ENCODE data around the gene IGSF8. TPM values are rescaled to one million over a fixed set of nuclear protein-coding genes. Genes with fewer than 3 reads are reported as not detected.

Gene IGSF8
- total and polyA plus RNA-seq, 2 of the 8 experiments (the other 6 are each of a cell fraction or from before 2014, with no cell fraction given), result 69.6 to 132 TPM

DNA sequence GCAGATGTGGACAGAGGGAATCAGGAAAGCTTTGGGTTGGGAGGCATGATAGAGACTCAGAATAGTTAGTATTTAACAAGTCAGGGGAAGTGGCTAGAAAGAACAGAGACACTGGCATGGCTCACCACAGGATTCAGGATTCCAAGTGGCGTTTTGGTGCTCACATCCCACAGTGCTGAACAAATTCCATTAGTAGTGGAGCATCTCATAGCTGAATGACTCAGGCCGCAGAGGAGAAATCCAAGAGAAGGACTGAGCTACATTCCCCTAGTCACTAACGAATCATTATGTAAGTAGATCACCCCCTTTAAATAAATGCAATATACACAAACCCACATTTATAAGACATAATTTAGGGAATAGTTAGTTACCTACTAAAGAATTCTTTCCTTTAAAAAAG, 22.1 kb downstream of the IGSF8 start:
- Histone ChIP-seq H3K79me1 (ENCODE audit: low read depth, low read length) (no peaks in the 10 kb centered on the region), H4K91ac (replicated peaks; ENCODE audit: insufficient read length, low read length) (no peak overlapping the region), H2BK15ac (ENCODE audit: low read length) (no peak overlapping the region; the same call in 1 of the 2 replicates), H3K27me3 (replicated peaks in 1 of 4; ENCODE audit: control insufficient read depth in 3 of 4, extremely low read depth in 1 of 4, insufficient read depth in 3 of 4, low read length in 3 of 4) (peaks cover 0 to 21% (median 10%) of the 10 kb centered on the region in 4 experiments; a peak in 4 of 7 replicates), H3K14ac (ENCODE audit: insufficient read length) (no peak overlapping the region), H3K9me3 (ENCODE audit: insufficient read depth in 2 of 2, low read depth in 1 of 2, low read length in 1 of 2) (no peaks in the 10 kb centered on the region), H2BK5ac (ENCODE audit: low read depth, low read length) (no peak overlapping the region), H3K9ac (replicated peaks in 1 of 4; ENCODE audit: extremely low read depth in 1 of 4, low read depth in 3 of 4, low read length in 3 of 4) (no peak overlapping the region), H4K5ac (ENCODE audit: insufficient read length, low read depth, low read length) (no peak overlapping the region), H3K27ac (ENCODE audit: low read depth, low read length) (no peak overlapping the region), H3K23ac (ENCODE audit: insufficient read length) (no peak overlapping the region), H3K79me2 (ENCODE audit: control insufficient read depth in 1 of 2, insufficient read depth in 2 of 2, low read length in 2 of 2) (no peaks in the 10 kb centered on the region), H3K4me3 (ENCODE audit: extremely low read depth in 1 of 4, insufficient read depth in 2 of 4, low read depth in 3 of 4, low read length in 4 of 4) (no peak overlapping the region), H3K18ac (ENCODE audit: extremely low read depth, low read length) (no peak overlapping the region), H3K4ac (replicated peaks; ENCODE audit: insufficient read length, low read depth, low read length) (no peak overlapping the region), H3K4me1 (replicated peaks in 1 of 4; ENCODE audit: control insufficient read depth in 3 of 4, insufficient read depth in 4 of 4, low read length in 3 of 4) (no peaks in the 10 kb centered on the region), H2AFZ (ENCODE audit: low read length) (no peak overlapping the region), H3K23me2 (ENCODE audit: low read depth, low read length) (no peaks in the 10 kb centered on the region), H2BK20ac (ENCODE audit: low read length) (no peak overlapping the region), H2BK120ac (replicated peaks; ENCODE audit: low read depth, low read length) (no peak overlapping the region), H2BK12ac (ENCODE audit: low read depth, low read length) (no peak overlapping the region), H3K36me3 (ENCODE audit: control insufficient read depth in 2 of 4, insufficient read depth in 4 of 4, low read length in 3 of 4) (no peaks in the 10 kb centered on the region), H3K56ac (replicated peaks; ENCODE audit: insufficient read length, low read depth, low read length) (no peak overlapping the region), H2AK5ac (ENCODE audit: low read depth, low read length) (no peak overlapping the region), H4K8ac (ENCODE audit: extremely low read depth, insufficient read depth, low read length) (no peak overlapping the region), H4K20me1 (replicated peaks in 1 of 2; ENCODE audit: control insufficient read depth in 1 of 2, insufficient read depth in 2 of 2, low read length in 2 of 2) (no peaks in the 10 kb centered on the region), H3K4me2 (ENCODE audit: insufficient read depth in 1 of 2, low read depth in 2 of 2, low read length in 2 of 2) (no peak overlapping the region)
- FAIRE-seq (no peak), DNase-seq (ENCODE audit: low read depth in 1 of 2, low spot score in 2 of 2) (no peak)
- WGBS, 2 experiments (ENCODE audit: extremely low coverage in 1 of 2, insufficient coverage in 1 of 2, insufficient read length in 1 of 2, insufficient replicate concordance in 2 of 2, low coverage in 1 of 2, low lambda C conversion rate in 2 of 2, missing lambda C conversion rate in 1 of 2), result 89% methylated on average over 3 of the region's 3 CpGs; no CpG with 5 or more reads in 1 of the 2 experiments
- ChIA-PET CTCF (ENCODE audit: partially characterized antibody) (interaction anchor here (0.7 to 50.1 kb wide), 8 partner anchors 2 to 299 kb away, joined by 3 to 1874 read pairs (median 3); partner anchors contain the start of genes IGSF8, KCNJ10, KCNJ9 and PIGM), POLR2A (ENCODE audit: partially characterized antibody) (interaction anchor here (1.2 to 1.7 kb wide), 2 partner anchors 9 to 17 kb away, joined by 3 to 4 read pairs; no protein-coding TSS in a partner anchor)
- no peak for TF ChIP-seq SIX5 (IDR thresholded peaks at IDR 0.05; ENCODE audit: low read depth, low read length)
- no peak for TF ChIP-seq EGR1 (IDR thresholded peaks at IDR 0.05; ENCODE audit: borderline replicate concordance, low read depth, low read length)
- TF ChIP-seq TCF12 (IDR thresholded peaks at IDR 0.05; ENCODE audit: low read depth, low read length), result no peak
- TF ChIP-seq ASH2L (IDR thresholded peaks at IDR 0.05; ENCODE audit: low read length), result no peak
- TF ChIP-seq MAFK (IDR thresholded peaks at IDR 0.05; ENCODE audit: low read depth, low read length), result no peak
- TF ChIP-seq SIN3A (conservative IDR thresholded peaks at IDR 0.05 in 1 of 2, IDR thresholded peaks at IDR 0.05 in 1 of 2; ENCODE audit: low read depth in 1 of 2, low read length in 2 of 2), result no peak
- TF ChIP-seq RNF2 (IDR thresholded peaks at IDR 0.05; ENCODE audit: borderline replicate concordance, low read depth, low read length, missing control alignments, poor library complexity, severe bottlenecking), result no peak
- no peak for TF ChIP-seq RFX5 (IDR thresholded peaks at IDR 0.05; ENCODE audit: borderline replicate concordance, low read depth, low read length)

Measured in H1 (cell line).